NCI-H526 (cell line): ENCODE measurements around the gene TMEM132D.

ENCODE experiments used
- DNase-seq, 2 experiments: peaks; one replicate each; lab custom pipeline; 2025; lab: John Stamatoyannopoulos, UW

Gene TMEM132D

DNA sequence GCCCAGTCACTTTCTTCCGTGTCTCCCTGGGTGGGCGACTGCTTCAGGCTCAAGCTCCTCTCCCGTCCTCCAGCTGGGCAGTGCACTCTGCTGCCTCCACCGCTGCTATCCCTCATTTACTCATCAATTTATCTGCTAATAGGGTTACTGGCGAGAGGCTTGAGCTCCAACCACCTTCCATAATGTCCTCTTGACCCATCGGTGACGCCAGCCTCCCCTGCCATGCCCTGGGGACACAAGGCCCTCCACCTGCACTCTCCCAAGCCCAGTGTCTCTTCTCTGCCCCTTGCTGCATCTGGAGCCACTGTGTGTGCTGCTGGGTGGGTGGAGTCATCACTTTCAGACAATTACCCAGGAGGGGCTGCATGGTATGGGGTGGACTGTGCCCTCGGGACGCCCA is 78.5 kb downstream of the TMEM132D start:
- no peak for DNase-seq

DNA sequence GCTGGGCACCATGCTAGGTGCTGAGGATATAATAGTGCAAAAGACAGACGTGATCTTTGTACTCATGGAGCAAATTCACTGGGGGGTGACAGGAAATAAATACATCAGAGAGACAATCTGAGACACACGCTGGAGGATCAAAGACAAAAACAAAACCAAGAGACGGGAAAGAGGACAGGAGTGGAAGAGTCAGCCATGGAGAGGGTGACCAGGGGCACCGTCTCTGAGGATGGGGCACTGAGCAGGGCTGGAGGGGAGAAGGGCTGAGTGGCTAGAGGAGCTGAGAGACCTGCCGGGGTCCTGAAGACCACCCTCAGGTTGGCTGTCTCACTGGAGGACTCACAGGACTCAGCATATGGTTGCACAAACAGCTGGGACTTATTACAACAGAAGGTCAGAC is 81.9 kb downstream of the TMEM132D start:
- DNase-seq = no peak

DNA sequence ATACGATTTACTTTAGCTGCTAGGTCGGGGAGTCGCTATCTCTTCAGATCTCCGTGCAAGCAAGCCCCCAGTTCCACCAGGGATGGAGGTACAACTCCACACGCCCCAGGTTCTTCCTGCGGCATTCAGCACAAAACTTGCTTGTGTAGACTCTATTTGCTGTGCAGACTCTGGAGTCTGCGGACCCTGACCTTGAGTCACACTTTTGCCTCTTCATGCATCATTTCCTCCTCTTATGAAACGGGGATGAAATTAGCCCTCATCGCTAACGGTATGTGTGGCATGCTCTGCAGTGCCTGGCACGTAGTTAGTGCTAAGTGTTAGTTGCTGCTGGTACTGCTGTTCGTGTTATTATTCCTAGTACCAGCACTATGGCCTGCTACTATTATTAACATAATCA is 84.4 kb downstream of the TMEM132D start:
- no peak for DNase-seq

DNA sequence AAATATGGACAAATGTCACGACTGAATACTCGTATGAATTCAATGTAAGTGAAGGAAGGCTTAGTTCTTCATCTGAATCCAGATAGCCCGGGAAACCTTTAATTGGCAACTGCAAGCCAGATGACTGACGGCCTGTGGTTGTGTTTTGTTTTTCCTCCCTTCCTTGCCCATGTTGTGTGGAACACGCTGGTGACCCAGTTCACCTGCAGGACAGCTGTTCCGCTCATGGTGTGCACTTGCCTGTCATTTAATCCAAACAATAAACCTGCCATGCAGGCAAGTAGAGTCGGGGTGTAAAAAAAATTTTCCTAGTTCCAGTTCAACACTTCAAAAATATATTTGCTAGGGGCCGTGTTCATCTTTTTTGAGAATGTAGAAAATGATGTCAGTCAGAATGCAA is 88.0 kb downstream of the TMEM132D start:
- no peak for DNase-seq

DNA sequence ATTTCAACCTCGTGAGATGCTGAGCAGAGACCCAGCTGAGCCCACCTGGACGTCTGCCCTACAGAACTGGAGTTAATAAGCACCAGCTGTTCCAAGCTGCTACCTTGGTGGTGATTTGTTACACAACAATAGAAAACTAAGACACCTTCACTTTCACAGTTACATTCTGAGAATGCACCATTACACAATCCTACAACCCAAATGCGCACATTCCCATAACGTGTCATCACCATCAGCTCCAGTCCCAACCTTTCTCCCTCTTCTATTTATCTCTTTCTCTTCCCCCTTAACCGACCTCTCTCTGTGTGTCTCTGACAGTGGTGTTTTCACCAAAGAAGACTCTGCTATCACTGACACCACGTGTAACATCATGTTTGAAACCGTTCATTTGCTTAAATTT is 91.9 kb downstream of the TMEM132D start:
- no peak for DNase-seq

DNA sequence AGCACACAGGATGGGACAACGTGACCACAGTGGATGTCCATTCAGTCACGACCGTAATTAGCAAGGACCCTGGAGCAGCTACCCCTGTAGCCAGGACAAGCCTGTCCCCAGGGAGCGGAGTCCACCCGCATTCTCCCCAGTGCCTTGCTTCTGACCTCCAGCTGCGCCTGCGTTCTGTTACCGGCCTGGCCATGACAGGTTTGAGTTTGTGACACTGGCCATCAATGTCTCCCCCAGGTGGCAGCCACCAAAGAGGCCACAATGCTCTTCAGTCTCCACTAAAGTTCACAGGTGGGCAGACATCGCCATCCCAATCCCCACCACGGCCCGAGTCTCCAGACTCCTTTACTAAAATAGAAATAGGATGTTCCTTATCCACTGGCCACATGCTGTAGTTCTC is 96.7 kb downstream of the TMEM132D start:
- no peak for DNase-seq

DNA sequence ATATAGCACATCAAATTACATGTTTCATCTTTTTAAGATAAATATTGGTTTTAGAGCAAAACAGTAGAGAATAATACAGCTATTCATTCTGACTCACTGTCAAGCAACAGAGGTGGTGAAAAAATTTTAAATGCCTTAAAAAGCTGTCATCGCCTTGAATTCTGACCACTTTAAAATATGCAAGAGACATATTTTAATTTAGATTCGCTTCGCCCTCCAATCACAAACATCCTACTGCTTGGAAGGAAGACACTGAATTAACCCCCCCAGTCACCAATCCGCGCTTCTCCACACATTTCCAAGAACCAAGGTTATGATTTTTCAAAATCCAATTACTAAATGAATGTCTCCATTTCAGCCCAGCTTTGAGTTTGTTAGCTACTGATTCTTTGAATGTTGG is 112.4 kb downstream of the TMEM132D start:
- no peak for DNase-seq

DNA sequence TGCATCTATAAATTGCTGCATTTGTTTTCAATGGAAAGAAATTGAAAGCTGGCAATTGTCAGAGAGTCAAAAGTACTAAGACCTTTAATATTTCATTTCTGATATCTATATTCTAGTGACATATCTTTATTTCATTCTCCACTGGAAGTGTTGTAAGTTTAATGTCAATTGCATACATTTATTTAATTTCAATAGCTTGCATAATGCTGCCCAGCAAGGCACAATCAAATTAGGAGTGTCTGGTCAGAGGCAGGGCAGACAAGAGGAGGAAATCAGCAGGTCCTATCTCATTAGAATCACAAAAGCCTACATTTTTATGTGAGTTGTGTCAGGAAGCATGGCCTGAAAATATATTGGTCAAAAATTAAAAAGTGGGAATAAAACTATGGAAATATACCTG is 112.9 kb downstream of the TMEM132D start:
- no peak for DNase-seq

DNA sequence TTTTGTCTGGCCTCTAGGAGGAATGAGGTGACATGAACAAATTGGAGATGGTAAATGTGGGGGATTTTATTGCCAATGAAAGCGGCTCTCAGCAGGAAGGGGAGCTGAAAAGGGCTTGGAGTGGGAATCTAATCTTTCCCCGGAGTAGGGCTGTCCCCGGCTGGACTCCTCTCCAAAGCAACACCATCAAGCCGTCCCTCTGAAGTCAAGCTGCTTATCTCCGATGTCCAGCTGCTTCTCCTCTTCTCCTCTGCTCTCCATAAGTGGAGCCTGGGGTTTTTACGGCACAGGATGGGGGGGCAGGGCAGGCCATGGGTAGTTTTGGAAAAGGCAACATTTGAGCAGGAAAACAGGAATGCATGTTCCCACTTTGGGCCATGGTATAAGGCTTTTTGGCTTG is 113.5 kb downstream of the TMEM132D start:
- no peak for DNase-seq

DNA sequence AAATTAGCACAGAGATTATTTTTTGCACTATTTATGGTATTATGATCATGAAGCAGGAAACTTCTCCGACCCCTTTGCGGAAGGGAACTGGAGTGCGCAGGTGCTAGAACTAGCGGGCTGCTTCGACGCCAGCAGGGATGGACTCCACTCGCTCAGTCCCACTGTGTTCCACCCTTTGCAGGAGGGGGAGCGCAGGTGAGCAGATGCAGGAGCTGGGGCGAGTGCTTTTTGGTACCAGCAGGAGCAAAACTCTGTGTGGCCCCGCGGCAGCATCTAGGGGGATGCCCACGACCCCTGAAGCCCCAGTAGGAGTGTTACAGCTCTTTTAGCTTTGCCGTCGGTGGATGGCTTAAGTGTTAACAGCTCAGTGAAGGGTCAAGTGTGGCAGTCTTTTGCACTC is 113.9 kb downstream of the TMEM132D start:
- no peak for DNase-seq

DNA sequence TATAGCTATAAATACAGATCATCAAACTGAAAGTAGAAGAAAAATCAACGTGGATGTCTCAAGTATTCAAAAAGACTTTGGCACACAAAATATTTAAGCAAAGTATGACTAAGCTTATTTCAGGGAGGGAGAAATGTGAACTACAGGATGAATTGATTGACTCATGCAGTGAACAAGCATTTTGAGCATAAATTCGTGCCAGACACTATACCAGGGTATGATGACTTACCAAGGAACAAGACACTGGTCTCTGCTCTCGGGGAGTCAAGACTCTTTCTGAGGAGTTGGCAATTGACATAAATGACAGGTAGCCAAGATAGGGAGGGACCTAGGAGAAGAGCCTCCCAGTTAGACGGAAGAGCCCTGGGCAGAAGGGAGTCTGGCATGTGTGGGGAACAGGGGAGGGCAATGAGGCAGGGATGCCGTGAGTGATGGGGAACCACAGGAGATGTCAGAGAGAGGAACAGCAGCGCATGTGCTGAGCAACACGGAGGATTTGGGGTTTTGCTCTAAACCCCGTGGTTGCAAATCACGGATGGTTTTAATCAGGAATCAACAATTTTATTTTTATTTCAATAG is 115.2 kb downstream of the TMEM132D start:
- no peak for DNase-seq

DNA sequence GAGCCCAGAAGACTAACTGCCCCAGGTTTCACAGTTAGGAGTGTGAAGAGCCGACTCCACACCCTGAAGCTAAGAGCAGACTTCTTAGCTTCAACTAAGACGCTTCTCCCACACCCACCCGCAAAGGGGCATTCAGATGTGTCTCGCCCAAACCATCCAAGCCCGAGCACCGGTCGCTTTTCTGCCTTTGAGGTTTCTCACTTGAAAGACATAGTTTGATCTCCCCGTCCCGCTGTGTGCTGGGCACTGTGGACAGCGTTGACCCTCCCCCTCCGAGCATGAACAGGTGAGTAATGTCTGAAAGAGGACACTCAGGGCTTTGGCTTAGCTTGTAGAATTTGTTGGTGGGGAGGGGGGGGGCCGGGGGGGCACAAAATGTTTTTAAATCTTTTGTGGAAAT is 123.8 kb downstream of the TMEM132D start:
- DNase-seq = no peak

DNA sequence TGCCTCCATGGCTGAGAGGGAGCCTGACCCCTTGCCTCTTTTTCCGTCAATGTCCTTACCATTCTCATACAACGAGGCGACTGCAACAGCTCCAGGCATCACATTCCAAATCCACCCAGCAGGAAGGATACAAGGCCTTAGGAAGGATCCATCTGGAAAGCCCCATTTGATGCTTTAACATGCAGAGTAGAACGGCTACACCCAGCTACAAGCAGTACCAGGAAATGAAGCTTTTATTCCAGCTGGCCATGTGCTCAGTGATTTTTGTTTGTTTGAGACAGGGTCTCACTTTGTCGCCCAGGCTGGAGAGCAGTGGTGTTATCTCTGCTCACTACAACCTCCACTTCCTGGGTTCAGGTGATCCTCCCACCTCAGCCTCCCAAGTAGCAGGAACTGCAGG is 124.8 kb downstream of the TMEM132D start:
- DNase-seq = no peak

DNA sequence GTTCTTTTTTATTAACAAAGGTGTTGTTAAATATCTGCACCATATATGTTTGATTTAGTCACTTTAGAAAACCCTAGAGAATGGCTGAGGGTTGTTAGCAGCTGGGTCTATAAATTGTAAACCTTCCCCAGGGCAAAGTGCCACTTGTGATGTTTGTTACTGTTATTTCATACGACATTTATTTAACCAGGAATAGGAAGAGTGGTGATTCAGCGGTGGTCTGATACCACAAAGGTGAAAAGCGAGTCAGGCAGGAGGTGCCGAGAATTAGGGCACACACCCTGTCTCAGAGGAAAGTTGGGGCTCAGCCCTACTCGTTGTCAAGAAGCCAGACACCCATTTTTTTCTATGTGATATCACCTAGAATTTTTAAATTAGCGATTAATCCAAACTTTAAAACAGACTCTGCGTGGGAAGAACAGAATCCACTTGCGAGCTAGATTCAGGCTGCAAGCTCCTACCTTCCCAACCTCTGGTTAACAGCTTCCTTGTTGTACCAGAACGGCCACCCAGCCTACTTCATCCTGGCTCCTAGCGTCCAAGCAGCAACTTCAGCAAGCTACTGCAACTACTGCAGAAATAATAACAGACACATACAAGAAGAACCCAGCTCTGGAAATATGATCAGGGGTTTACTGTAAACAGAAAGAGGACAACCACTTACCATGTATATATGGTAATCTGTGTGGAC is 126.7 kb downstream of the TMEM132D start:
- no peak for DNase-seq

DNA sequence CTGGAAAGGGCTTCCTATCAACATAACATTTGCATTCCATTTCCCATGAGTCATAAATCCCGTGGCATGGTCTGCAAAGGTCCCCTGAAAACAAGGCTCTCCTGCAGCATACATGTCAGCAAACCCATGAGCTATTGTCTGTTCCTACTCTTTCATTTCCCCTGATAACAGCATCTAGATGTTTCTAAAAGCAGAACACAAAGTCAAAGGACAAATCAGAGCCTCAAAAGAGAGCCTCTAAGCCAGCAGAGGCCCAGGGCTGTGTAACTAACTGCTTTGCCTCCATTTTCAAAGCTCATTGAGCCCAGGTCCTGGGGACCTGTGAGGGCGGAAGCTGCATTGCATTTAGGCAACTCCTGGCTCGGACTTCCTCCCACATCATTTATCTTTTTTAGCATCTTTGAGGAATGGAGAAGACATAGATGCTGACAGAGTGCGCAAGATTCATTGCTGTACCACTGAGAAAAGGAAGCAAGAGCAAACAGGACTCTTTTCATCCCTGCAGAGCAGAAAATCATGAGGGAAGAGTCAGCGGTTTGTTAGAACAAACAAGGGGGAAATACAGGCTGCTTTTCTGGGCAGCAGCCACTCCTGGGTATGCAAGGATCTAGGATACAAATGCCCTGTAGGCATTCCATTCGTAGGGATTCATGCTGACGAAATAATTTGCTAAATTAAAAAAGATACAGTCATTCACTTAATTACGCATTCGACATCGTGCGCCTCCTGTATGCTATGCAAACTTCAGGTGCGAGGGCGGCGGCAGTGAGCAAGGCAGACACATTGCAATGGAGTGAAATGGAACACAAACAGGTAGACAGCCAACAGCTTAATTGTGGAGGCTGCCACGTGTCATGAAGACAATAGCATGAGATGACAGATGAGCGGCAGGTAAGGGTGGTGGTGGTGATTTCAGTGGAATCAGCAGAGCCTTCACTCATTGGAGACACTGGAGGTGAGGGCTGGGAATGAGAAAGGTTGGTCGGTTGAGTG is 131.0 kb downstream of the TMEM132D start:
- DNase-seq = peak; percentile 73 to 89

DNA sequence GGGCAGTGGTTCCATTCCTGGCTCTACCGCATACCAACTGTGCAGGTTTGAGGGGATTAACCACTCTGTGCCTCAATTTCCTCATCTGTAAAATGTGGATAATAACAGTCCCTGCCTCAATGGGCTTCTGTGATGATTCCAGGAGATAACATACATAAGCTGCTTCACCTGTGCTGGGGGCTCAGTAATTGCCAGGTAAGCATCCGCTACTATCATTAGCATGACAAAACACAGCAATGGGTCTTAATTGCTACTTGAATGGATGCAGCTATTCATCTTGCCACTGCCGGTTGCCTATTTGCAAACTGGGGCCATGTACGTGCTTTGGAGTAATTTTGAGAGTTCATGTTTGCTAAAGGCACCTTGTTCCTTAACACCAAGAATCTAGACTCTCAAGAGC is 132.6 kb downstream of the TMEM132D start:
- no peak for DNase-seq

DNA sequence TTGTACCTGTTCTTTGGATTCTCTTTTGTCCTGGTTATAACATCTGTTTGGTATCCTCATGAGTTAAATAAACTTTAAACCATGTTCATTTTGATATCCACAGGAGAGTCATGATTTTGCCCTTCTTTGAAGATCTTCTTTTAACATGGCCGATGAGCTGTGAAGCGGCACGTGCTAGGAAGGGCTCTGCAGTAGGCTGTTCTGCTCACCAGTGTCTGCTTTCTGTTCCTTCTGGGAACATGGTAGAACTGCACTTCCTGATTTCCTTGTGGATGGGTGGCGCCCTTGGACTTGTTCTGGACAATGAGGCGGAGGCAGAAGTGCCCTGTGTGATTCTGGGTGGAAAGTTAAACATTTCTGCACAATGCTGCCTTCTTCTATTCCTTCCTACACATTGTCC is 138.1 kb downstream of the TMEM132D start:
- no peak for DNase-seq

DNA sequence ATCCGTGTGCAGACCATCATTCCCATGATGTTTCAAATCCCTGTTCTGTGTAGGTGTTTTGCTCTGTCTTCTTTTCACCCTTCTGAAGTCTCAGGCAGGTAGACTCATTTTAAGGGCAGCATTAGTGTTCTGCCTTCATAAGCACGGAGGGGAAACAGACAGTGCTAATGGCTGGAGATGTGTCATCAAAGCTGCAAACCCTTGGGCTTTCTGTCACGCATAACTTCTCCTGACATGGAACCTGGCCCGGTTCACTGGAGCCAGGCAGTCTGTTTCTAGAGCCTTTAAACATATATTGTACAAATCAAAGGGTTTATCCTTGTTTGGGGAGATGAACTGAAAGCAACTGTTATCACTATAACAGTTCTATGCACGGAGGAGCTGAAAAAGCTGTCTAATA is 141.4 kb downstream of the TMEM132D start:
- DNase-seq = no peak

DNA sequence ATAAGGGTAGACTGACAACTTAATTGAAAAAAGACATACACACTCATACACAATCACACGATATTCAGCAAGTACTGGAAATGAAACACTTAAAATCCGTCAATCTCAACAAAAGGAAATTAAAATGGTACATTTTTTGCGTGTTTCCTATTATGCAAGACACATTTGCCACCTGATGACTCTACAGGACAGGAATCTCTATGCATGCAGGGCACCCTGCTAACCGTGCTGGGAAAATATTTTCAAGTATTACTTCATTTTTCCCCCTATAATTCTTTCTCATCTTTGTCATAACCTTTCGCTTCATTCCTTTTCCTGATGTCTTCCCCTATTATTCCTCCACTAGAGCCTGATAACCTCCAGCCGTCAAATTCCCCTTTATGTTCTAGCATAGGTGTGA is 150.2 kb downstream of the TMEM132D start:
- no peak for DNase-seq

DNA sequence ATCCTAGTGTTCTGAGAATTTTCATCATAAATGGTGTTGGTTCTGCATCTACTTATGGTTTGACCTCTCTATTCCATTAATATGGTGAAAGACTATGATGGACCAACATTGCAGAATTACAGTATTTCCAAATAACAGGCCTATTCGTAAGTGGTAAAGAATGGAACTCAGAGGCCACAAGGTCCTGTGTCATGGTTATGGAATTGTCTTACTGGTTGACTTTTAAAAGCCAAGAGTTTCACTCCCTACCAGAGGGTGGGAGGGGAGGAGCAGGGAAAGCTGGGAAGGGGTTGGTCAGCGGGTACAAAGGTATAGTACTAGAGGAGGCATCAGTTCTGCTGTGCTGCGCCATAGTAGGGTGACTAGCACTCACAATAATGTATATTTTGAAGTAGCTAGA is 153.4 kb downstream of the TMEM132D start:
- DNase-seq = no peak

DNA sequence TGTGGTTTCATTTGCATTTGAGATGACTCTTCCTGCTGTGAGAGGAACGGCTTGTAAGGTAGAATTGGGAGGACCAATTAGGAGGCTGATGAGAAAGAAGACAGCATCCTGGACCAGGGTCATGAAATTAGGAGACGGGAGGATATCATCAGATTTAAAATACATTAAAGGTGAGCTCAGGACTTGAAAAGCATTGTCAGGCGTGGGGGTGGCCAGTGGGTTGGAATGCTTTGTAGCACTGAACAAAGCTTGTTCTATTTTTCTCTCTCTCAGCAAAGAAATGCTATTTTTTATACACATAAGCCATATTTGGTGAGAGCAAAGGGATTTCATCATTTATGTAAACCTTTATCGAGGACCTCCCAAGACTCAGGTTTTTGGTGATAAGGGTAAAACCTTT is 157.5 kb downstream of the TMEM132D start:
- no peak for DNase-seq

DNA sequence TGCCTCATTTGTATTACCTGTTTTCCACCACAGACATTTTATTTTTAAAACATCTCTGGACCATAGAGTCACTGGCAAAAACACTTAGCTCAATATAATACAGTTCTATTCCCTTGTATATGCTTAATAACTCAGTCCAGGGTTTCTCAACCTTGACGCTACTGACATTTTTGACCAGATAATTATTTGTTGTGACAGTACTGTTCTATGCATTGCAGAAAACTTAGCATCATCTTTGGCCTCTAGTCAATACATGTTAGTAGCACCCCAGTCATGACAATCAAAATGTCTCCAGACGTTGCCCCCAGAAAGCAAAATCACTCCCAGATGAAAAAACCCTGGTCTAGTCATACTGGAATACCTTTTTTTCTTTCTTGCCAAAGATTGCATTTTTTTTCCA is 174.7 kb downstream of the TMEM132D start:
- DNase-seq = no peak

DNA sequence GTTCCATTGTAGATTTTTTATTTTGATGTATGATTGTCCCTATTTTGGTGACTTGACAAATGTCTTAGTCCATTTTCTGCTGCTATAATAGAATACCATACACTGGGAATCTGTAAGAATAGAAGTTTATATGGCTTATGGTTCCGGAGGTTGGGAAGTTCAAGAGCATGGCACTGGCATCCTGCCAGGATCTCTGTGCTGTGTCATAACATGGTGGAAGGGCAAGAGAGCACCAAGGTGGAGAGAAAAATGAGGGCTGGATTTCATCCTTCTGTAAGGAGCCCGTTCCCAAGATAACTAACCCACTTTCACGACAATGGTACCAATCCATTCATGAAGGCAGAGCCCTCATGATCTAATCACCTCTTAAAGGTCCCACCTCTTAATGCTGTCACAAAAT is 176.7 kb downstream of the TMEM132D start:
- no peak for DNase-seq
